Measurements from ENCODE around the gene ERCC6L2.

ERCC6L2 gene

DNA sequence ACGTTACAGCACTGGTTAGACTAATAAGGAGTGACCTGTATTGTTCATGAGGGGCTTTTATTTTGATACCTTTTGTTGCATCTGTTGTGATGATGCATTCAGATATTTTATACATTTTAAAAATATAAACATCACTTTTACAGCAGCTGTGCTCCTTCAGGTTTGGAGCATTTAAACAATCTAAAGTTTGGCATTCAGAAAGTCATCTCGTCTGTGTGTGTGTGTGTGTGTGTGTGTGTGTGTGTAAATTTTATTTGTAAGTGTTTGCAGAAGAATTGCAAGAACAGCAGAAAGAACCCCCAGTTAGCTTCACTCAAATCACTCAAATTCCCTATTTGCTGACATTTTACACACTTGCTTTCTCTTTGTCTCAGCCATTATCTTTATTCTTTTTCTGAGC is 87.4 kb downstream of the ERCC6L2 start:
- DNase-seq (ENCODE audit: low read depth), result no peak
- no peak overlapping the region for H3K4me3 ChIP-seq (ENCODE audit: low read depth, low read length)

DNA sequence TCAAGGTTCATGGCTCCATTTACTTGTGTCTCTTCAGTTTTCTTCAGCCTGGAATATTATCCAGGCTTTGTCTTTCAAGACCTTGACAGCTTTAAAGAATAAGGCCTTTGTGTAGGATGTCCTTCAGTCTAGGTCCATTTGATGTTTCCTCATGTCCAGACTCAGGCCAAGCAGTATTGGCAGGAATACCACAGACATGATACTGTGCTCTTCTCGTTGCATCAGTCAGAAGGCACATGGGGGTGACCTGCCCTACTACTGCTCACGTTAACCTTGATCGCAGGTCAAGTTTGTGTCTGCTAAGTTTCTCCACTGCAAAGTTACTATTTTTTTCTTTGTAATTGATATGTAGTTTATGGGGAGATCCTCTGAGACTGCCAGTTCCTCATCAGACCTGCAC is 88.2 kb downstream of the ERCC6L2 start:
- H3K4me3 ChIP-seq (ENCODE audit: low read depth, low read length), result no peak overlapping the region
- DNase-seq (ENCODE audit: low read depth), result no peak

DNA sequence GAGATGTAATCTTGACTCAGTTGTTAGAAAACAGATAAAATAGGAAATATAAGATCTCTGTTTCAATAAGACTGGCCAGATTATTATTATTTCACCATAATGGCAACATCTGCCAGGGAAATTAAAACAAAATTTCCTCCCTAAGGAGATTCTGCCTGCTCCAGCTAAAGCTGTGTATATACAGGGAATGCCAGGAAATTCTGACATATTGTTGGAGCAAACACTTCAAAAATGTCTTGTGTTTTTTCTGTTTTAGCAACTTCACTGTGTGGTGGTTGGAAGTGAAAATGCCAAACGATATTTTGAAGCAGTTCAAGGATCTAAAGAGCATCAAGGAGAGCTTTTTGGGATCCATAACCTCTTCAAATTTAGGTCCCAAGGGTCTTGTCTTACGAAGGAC is 90.8 kb downstream of the ERCC6L2 start:
- DNase-seq (ENCODE audit: low read depth), result no peak
- no peak overlapping the region for H3K4me3 ChIP-seq (ENCODE audit: low read depth, low read length)

DNA sequence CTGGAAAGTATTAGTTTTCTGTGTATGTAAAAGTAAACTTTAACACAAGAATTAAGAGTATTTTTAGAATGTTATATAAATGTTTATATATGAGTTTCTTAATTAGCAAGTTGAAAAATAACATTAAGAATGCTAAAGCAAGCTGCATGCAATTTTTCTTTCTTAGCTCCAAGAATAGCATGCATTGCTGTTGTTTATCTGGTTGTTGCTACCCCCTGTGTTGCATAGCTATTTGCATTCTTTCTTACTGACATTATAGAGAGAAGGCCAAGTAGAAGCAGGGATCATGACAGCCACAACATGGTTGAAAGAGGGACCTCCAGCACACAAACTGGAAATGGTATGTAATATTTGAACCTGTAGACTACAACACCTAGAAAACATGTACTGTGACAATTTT is 94.8 kb downstream of the ERCC6L2 start:
- H3K4me3 ChIP-seq (ENCODE audit: low read depth, low read length), result no peak overlapping the region
- DNase-seq (ENCODE audit: low read depth), result no peak

DNA sequence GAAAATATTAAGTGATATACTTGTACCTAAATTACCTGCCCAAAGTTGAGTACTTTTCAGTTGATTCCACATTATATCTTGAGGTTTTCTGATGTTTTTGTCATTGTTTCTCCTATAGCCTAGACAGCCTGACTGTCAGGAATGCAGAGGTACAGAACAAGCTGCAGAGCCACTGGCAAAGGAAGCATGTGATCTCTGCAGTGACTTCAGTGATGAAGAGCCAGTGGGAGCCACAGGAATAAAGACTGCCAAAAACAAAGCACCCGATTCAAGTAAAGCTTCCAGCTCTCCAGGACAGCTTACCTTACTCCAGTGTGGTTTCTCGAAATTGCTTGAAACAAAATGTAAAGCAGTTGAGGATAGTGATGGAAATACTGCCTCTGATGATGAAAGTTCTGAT is 96.3 kb downstream of the ERCC6L2 start:
- DNase-seq (ENCODE audit: low read depth), result no peak
- no peak overlapping the region for H3K4me3 ChIP-seq (ENCODE audit: low read depth, low read length)

DNA sequence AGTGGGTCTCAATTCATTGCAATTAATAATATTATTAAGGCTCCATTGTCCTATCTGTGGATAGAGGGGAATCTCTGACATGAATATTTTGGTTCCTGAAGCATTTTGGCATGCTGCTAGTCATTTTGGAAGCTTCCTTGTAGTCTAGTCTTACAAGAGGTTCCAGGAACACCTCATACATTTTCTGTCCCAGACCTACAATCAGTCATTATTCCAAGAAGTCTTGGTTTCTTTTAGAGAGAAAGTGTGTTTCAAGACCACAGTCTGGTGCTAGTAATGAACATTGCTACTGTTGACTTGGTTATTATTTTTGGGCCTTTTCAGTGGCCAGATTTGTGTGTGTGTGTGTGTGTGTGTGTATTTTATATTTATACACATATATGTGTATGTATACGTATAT is 98.9 kb downstream of the ERCC6L2 start:
- no peak overlapping the region for H3K4me3 ChIP-seq (ENCODE audit: low read depth, low read length)
- DNase-seq (ENCODE audit: low read depth), result no peak

DNA sequence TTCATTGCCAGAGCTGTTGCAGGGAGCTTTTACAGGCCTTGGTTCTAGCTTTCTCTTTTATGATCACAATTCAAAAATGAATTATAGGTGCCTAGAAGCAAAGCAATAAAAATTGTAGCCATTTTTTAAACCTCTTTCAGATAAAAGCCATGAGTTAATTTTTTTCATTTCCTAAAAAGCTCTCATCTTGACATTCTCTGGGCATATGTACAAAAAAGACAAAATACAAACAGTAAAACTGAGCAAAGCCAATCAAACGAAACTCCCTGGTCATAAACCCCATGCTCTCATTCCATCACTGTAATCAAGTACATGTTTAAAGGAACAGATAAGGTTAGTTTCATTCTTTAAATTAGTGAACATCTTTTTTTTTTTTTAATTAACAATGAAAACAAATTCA is 101.9 kb downstream of the ERCC6L2 start:
- no peak overlapping the region for H3K4me3 ChIP-seq (ENCODE audit: low read depth, low read length)
- no peak for DNase-seq (ENCODE audit: low read depth)

DNA sequence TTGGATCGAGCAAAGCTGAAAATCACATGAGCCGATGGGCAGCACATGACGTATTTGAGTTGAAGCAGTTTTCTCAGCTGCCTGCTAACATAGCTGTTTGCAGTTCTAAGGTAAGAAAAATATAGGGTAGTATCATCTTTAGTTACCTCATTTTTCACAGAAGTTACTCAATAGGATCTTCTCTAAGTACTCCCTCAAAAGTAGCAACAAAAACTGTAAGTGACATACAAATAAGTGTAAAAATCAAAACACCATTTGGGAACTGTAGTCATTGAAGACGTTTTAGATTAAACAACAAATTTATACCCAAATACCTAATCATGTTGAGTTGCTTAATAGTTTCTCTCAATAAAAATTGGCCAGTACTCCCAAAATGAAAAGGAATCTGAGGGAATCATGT is 102.6 kb downstream of the ERCC6L2 start:
- DNase-seq (ENCODE audit: low read depth), result no peak
- H3K4me3 ChIP-seq (ENCODE audit: low read depth, low read length), result no peak overlapping the region

DNA sequence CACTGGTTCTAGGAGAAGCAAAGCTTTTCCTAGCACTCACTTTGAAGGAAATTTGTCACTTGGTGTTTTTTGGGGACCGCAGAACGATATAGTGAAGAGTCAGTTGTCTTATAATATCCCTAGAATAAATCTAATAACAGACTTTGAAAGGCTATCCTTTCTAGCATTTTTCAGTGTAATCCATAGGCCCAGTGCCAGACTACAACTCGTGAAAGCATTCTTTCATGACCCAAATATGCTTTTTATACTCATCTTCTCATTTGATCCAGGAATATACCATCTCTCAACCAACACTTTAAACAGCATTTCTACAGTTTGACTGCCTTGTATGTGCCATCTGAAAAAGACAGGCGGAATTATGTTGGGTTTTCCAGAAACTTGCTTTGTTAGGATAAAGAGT is 104.0 kb downstream of the ERCC6L2 start:
- no peak overlapping the region for H3K4me3 ChIP-seq (ENCODE audit: low read depth, low read length)
- DNase-seq (ENCODE audit: low read depth), result no peak

DNA sequence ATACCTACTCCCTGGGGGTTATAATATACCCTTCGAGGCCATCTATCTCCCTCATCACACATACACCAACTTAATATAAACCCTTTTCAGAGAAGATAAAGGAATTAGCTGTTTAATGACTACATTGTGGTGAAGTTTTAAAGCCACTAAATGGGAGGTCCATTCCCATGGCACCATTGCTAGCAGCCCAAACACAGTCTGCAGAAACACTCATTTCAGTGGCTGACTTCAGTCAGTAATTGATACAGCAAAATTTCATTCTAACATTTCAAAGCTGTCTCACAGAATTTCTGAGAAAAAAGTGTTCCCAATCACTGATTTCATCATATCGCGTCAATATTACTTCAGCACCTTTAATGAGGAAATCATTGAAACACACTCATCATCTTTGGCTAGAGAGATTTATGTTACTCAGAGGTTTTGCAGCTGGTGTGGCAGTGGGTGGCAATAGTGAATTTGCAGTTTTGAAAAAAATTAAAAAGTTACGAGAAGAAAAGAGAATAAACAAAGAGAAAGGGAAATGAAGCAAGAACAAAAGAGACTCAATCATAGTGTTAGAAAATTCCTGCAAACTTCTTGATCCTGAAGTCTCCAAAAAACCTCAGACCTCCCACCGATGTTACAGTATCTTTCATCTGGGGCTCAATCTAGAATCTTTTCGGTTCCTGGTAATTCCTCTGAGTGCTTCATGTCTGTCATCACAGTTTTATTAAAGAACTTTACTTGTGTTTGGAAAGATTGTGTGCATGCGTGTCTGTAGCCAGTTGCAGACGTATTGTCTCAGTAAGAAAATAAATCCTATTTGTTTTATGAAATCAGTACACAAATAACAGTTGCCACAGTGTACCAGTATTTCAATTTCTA is 105.0 kb downstream of the ERCC6L2 start:
- H3K4me3 ChIP-seq (ENCODE audit: low read depth, low read length), result no peak overlapping the region
- DNase-seq (ENCODE audit: low read depth), result peak; percentile 31

DNA sequence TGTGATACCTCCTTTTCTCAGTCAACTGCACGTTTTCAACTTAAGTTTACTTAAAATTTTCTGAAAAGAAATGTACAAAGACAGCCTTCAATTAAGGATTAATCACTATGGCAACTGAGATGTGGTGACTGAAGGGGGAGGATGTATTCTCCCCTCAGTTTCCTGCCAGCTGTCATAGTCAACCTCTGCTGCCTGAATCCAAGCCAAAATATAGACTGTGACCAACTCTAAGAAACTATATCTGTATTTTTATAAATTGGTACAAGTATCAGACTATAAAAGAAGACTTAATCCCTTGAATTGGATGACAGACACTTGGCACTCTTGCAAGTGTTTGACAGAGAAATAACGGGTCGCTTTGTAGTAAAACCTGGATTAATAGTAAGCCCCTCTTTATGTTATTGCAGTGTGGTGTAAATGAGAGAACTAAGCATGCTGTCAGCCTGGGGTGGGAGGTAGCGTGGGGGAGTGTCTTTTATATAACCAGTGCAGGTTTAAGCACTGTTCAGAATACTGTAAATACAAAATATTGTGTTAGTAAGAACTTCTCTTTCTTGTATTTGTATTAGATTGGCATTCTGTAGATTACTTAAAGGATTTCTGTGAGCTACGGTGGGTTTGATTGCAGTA is 106.4 kb downstream of the ERCC6L2 start:
- H3K4me3 ChIP-seq (ENCODE audit: low read depth, low read length), result no peak overlapping the region
- DNase-seq (ENCODE audit: low read depth), result no peak

DNA sequence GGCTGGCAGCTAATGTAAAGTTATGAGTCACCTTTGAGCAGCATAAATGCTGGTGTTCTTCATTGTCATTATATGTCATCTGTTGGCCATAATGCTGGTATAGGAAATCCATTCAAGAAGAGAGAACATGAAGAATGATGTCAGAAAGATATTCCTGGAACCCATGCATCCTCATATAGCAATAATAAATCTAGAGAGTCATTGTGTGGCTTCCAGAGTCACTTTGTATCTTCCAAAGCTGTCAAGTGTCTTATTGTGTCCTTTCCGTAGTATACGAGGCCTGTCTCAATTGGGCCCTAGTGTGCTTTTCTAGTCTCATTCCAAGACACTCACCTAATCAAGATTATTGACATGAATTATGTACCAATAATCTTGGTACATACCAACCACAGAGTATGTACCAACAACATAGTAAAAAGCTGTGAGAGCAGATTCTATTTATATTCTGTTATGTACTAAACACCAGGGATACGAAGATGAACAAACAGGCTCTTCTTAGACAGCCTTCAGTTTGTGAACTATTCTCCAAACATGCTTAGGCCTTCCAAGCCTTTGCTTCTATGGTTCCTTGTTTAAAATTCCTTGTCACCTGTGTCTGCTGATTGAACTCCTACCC is 110.1 kb downstream of the ERCC6L2 start:
- no peak for DNase-seq (ENCODE audit: low read depth)
- no peak overlapping the region for H3K4me3 ChIP-seq (ENCODE audit: low read depth, low read length)

DNA sequence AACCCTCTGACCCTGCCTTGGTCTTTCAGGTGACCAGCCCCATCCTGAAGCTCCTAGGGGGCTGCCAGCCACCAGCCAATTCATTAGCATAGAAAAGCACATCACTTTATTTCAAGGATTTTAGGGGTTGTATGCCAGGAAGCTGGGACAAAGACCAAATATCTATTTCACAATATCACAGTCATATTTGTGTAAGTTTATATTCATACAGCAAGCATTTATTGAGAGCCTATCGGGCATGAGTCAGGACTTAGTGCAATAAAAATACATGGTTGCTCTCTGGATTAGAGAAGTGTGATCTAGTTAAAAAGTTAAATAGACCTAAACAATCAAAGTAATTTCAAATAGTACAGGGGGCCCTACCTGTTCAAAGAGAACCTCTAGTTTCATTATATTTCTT is 113.8 kb downstream of the ERCC6L2 start:
- H3K4me3 ChIP-seq (ENCODE audit: low read depth, low read length), result no peak overlapping the region
- no peak for DNase-seq (ENCODE audit: low read depth)

DNA sequence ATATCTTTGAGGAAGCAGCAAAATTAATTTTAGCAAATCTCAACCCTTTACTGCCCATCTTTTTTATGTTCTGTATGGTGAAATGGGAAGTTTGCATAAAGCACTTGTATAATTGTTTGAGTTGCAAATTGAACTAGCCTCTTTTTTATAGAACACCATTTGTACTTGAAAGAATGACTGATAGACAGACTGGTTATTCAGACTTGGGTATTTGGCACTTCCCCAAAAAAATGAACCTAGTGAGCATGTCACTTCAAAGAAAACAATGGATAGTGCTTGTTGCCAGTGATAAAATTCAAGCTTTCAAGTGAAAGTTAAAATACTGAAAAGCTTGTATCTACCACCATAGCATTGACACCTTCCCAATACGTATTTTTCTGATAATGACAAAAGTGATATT is 115.8 kb downstream of the ERCC6L2 start:
- no peak for DNase-seq (ENCODE audit: low read depth)
- H3K4me3 ChIP-seq (ENCODE audit: low read depth, low read length), result no peak overlapping the region

DNA sequence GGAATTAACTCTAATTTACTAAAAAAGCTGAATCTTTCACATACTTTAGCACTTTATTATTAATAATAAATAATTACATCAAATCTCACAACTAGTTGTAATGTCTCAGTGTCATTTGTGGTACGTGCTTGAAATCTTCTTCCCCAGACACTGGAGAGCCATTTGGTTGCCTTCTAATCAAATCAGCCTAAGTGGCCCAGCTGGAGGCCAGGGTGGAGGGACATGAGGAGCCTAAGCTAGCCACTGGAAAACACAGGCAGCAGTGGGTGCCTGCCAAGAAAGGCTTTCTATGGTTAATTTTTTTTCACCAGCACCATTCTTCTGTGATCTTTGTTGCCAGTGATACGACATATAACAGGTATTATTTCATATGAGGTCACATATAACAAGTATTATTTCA is 117.0 kb downstream of the ERCC6L2 start:
- H3K4me3 ChIP-seq (ENCODE audit: low read depth, low read length), result no peak overlapping the region
- no peak for DNase-seq (ENCODE audit: low read depth)

DNA sequence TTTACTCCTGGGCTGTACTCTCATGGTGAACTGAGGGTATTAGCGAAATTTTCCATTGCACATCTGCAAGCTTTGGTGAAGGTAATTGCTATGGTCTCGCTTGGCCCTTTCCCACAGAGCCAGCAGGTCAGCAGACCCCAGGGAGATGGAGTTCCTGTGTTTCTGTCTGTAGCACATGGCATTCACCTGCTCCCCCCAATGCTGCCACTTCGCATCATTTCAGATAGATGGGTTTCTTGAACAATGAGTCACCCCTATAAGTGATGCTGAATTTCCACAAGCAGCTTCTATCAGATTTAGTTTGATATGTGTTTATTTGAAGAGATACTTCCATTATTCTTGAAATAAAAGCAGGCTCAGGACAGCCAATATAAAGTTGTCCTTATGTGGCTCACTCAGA is 117.8 kb downstream of the ERCC6L2 start:
- DNase-seq (ENCODE audit: low read depth), result no peak
- H3K4me3 ChIP-seq (ENCODE audit: low read depth, low read length), result no peak overlapping the region

DNA sequence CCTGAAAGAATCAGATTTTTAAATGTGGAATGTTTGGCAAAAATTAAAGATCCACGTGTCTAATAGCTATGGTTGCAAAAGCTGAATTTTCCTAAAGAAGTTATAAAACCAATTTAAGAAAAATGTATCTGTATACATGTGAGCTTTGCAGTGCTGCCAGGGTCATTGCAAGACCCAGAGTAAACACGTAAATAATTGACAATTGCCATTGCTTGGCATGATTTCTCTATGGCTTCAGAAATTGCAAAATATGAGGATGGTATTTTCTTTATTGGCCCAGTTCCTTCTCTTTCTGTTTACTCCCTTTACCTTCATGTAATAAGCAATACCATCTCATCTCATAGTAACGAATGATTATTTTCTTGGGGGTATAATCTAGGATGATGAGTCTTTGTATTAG is 123.9 kb downstream of the ERCC6L2 start:
- H3K4me3 ChIP-seq (ENCODE audit: low read depth, low read length), result no peak overlapping the region
- DNase-seq (ENCODE audit: low read depth), result no peak

DNA sequence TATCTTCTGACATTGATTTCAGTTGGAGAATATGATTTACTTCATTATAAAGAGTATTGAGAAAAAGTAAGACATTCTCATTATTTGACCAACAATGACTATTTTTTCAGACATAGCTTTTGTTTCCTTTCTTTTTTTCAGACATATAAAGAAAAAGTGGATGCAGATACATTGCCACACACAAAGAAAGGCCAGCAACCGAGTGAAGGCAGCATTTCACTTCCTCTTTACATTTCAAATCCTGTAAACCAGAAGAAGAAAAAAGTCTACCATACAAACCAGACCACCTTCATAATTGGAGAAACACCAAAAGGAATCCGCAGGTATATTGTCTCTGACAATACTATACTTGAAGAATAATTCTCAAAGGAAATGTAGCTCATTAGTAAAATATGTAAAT is 128.9 kb downstream of the ERCC6L2 start:
- H3K4me3 ChIP-seq (ENCODE audit: low read depth, low read length), result no peak overlapping the region
- no peak for DNase-seq (ENCODE audit: low read depth)

DNA sequence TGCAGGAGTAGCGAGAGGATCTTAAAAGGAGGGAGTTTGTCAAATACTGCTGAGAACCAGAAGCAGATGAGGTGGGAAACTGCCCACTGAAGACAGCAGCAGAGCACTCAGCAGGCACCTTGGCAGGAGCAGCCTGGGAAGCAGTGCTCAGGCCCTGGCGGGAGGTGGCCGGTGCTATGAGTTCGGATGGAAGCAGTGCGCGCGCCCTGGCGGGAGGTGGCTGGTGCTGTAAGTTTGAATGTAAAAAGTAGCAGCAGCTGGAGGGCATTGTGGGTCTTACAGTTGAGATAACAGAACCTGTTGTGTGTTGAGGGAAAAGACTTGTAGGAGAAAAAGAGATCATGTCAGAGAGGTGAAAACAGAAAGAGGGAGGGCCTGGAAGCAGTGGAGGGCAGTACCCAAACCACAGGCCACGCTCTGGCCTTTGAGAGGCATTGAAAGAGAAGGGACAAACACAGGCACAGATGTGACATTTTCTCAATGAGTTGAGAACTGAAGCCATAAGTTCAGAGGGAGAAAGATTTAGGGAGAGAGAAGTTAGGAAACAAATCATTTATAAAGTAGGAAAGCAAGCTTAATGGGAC is 130.9 kb downstream of the ERCC6L2 start:
- no peak overlapping the region for H3K4me3 ChIP-seq (ENCODE audit: low read depth, low read length)
- DNase-seq (ENCODE audit: low read depth), result no peak

DNA sequence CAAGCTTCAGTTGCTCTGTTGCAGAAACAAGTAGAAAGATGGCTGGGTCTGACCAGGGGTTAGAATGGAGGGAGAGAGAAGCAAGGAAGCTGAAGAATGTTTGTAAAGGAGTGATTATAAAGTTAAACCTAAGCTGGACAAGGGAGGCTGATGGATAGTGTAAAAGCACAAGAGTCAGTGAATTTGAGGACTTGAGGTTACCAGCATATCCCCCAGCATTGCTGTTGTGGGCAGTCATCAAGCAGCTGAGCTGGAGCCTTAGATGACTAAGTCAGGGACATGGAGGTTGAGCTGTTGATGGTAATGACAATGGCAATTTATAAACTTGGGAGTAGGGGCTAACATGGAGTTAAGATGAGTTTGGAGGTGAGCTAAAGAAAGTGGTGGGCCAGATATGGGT is 131.5 kb downstream of the ERCC6L2 start:
- H3K4me3 ChIP-seq (ENCODE audit: low read depth, low read length), result no peak overlapping the region
- peak; percentile 32 for DNase-seq (ENCODE audit: low read depth)
